ENCODE data around the gene PRKN. TPM values are rescaled to one million over a fixed set of nuclear protein-coding genes. Genes with fewer than 3 reads are reported as not detected.

The PRKN gene
- total RNA-seq, 4 donors from 2014 or later, result 5.2 to 121 (median 6.9) TPM

- no peak for TF ChIP-seq POLR2A (IDR thresholded peaks at IDR 0.05)
- TF ChIP-seq CTCF (IDR thresholded peaks at IDR 0.05), result no peak
- Histone ChIP-seq H3K9me3 (no peaks in the 10 kb centered on the region), H3K4me1 (no peaks in the 10 kb centered on the region), H3K27me3 (no peaks in the 10 kb centered on the region), H3K36me3 (no peaks in the 10 kb centered on the region), H3K27ac (no peak overlapping the region), H3K4me3 (replicated peaks in 1 of 3) (no peak overlapping the region)
- intact Hi-C loops (cut with DNase I), result no loop called here
- 57 to 68% methylated on average over 2 of the region's 2 CpGs for WGBS, 2 donors
- DNase-seq, result no peak
Observed at GRCh38 chr6:161545741-161546140, 1181.8 kb downstream of the PRKN start.

- H3K4me3 ChIP-seq (replicated peaks in 1 of 3), result no peak overlapping the region
- TF ChIP-seq CTCF (IDR thresholded peaks at IDR 0.05) (no peak), POLR2A (IDR thresholded peaks at IDR 0.05) (no peak)
- H3K27ac ChIP-seq, result no peak overlapping the region
- H3K9me3 ChIP-seq, result no peaks in the 10 kb centered on the region
- H3K4me1 ChIP-seq, result no peaks in the 10 kb centered on the region
- DNase-seq, result no peak
- intact Hi-C loops (cut with DNase I), result no loop called here
- H3K36me3 ChIP-seq, result no peaks in the 10 kb centered on the region
- no peaks in the 10 kb centered on the region for H3K27me3 ChIP-seq
- 89 to 90% methylated on average over 10 of the region's 10 CpGs for WGBS, 2 donors
Observed at GRCh38 chr6:161544801-161545480, 1182.6 kb downstream of the PRKN start.

DNA sequence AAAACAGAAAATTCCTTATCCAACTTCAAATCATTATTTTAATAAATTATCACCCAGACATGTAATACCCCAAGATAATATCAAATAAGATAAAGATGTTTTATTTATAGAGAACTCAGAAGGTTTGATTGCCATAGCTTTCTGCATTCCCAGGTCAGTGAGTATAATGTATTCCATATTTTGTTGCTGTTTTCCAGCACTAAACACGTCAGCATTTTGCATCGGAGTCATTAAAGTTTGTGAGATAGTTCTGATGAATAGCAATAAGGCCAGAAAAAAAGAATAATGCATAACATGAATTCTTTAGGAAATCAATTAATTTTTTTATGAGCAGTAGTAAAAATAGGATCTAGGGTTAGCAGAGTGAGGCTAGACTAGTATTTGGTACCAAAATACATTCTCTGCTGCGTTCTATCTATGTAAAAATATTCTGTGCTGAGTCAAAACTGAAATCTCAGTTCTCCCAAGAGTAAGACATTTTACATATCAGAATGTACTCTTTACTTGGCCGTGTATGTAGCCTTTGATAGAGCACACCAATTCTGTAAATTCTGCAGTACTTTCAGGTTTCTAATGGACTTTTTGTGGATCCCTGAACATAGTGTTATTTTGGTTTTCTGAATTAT is 1183.8 kb downstream of the PRKN start:
- no peak for TF ChIP-seq POLR2A (IDR thresholded peaks at IDR 0.05)
- TF ChIP-seq CTCF (IDR thresholded peaks at IDR 0.05), result no peak
- Histone ChIP-seq H3K36me3 (no peaks in the 10 kb centered on the region), H3K27ac (no peak overlapping the region), H3K9me3 (no peaks in the 10 kb centered on the region), H3K4me3 (replicated peaks in 1 of 3) (no peak overlapping the region), H3K27me3 (no peaks in the 10 kb centered on the region), H3K4me1 (no peaks in the 10 kb centered on the region)
- no peak for DNase-seq
- intact Hi-C loops (cut with DNase I), result no loop called here
- 65 to 85% methylated on average over 4 of the region's 4 CpGs for WGBS, 2 donors

DNA sequence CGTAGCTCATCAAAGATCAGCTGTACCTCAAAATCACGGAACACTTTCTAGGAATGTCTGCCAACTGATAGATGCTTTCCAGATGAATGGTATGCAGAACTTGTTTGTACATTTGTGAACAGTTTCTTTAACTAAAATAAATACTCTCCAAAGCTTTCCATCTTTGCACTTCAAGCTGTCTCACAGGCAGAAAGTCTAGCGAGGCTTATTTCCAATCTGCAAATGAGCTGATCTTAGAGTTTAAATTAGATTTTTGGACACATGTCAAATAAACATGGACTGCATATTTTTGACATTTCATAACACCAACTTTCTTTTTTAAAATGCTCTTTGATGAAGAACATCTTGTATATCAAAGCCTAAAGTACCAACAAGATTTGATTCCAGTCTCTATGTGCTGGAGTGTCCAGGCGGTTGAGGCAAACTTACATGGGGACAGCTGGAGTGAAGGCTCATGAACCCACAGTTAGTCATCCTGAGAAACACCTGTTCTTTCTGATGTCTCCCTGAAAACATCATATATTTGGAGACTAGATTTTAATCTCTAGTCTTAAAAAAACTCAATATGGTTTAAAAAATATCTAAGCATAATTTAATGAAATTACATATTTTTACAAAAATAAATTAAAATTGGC is 1185.1 kb downstream of the PRKN start:
- no peak for DNase-seq
- Histone ChIP-seq H3K9me3 (no peaks in the 10 kb centered on the region), H3K27ac (no peak overlapping the region), H3K4me1 (no peaks in the 10 kb centered on the region), H3K36me3 (no peaks in the 10 kb centered on the region), H3K27me3 (no peaks in the 10 kb centered on the region), H3K4me3 (replicated peaks in 1 of 3) (no peak overlapping the region)
- intact Hi-C loops (cut with DNase I), result no loop called here
- 60 to 71% methylated on average over 4 of the region's 4 CpGs for WGBS, 2 donors
- no peak for TF ChIP-seq CTCF (IDR thresholded peaks at IDR 0.05)
- no peak for TF ChIP-seq POLR2A (IDR thresholded peaks at IDR 0.05)

GRCh38 chr6:161540532-161540931 is 1187.0 kb downstream of the PRKN start:
- H3K36me3 ChIP-seq, result no peaks in the 10 kb centered on the region
- no peak for TF ChIP-seq POLR2A (IDR thresholded peaks at IDR 0.05)
- no peak for TF ChIP-seq CTCF (IDR thresholded peaks at IDR 0.05)
- no peaks in the 10 kb centered on the region for H3K27me3 ChIP-seq
- H3K4me3 ChIP-seq (replicated peaks in 1 of 3), result no peak overlapping the region
- H3K27ac ChIP-seq, result no peak overlapping the region
- 53 to 57% methylated on average over 1 of the region's 1 CpG for WGBS, 2 donors
- intact Hi-C loops (cut with DNase I), result no loop called here
- H3K4me1 ChIP-seq, result no peaks in the 10 kb centered on the region
- no peaks in the 10 kb centered on the region for H3K9me3 ChIP-seq
- DNase-seq, result no peak

Measured in thyroid gland (tissue), 4 donors.